GM21529 (cell line): ENCODE results near the gene TRIL.

Source experiments
- ATAC-seq: cut with Tn5 transposase; IDR thresholded peaks from one replicate; pipeline ENCODE4 v1.9.1; 2021; ENCODE audit not compliant: unreplicated experiment

The TRIL gene, protein sequence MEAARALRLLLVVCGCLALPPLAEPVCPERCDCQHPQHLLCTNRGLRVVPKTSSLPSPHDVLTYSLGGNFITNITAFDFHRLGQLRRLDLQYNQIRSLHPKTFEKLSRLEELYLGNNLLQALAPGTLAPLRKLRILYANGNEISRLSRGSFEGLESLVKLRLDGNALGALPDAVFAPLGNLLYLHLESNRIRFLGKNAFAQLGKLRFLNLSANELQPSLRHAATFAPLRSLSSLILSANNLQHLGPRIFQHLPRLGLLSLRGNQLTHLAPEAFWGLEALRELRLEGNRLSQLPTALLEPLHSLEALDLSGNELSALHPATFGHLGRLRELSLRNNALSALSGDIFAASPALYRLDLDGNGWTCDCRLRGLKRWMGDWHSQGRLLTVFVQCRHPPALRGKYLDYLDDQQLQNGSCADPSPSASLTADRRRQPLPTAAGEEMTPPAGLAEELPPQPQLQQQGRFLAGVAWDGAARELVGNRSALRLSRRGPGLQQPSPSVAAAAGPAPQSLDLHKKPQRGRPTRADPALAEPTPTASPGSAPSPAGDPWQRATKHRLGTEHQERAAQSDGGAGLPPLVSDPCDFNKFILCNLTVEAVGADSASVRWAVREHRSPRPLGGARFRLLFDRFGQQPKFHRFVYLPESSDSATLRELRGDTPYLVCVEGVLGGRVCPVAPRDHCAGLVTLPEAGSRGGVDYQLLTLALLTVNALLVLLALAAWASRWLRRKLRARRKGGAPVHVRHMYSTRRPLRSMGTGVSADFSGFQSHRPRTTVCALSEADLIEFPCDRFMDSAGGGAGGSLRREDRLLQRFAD

DNA sequence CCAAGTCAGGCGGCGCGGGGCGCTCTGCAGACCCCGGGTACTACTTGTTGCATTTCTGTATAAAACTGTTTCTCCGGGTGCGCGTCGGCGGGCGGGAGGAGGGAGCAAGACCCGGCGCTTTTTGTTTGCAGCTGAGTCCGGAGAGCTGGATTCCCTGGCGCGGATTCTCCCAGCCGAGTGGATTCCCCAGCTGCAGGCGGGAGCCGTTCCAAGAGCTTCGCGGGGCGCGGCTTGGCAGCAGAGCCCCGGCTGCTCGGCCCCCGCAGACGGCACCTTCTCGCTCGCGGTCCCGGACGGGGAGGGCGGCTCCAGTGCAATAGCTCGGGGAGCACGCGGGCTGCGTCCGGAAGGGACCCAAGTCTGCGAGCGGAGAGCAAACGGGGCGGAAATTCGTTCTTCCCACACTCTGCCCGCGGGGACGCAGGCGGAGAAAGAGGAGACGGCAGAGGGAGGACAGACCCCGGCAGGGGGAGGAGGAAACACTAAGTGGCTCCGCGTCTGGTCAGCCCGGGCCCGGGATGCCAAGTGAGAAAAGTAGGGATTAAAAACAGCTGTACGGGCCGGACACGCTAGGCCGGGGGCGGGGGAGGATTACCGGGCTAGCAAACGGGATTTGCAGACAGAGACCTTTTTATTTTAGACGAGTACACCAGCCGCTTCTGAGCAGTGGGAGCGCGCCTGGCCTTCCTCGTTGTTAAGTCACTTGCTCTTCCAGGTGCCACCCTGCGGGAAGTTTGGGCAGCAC is at the start of gene TRIL:
TRIL (minus strand) TSS at position 96 of the 745 bp plus-strand sequence. CDS start 284 bp downstream, outside the sequence.
- no peak for ATAC-seq

DNA sequence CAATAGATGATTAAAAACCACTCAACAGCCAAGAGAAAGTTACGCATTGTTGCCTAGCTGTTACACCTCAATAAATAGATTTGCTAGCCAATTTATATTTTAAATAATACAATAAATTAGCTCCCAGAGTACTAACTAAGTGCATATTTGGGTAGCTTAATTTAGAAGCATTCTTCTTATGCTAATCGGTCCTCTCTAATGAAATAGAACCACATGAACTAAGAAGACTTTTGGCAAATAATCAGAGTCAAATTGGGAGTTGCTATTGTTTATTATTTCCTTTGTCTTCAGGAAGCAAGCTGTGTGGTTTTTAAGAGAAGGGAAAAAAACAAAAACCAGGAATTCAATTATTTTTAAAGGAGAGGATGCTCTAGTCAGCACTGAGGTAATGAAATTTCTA is 49.0 kb upstream of the TRIL start:
- no peak for ATAC-seq

DNA sequence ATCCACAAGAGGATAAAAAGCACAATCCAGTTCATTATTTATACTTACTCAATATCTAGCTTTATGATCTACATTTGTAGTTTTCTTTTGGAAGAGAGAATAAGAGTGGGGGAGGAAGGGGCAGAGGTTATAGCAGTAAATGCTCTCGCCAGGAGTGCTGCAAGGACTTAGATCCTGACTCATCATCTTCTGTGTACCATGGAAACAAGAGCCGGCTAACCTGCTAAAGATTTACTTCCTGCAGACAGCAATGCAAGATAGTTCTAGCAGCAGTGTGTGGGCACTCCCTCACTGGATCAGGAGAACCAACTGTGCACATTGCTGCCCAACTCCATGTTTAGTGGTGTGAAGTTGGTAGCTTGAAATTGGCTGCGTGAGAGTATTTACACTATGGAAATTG is 47.7 kb upstream of the TRIL start:
- ATAC-seq: no peak

DNA sequence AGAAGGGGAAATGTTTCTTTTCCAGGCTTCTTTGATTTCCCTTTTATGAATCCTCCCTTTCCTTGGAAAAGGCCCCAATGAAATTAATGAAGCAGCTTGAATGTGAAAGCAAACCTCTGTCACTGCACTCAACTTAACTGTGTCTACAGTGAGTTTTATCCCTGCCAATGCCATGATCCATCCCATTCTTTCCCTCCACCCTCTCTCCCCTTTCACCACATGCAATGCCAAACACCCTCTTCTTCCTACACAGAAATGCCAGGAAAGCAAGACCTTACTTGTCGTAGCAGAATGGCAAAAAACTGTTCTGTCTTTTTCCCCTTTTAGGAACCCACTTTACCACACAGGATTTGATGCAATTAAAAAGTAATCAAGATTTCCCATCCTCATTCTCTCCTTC is 47.3 kb upstream of the TRIL start:
- no peak for ATAC-seq

DNA sequence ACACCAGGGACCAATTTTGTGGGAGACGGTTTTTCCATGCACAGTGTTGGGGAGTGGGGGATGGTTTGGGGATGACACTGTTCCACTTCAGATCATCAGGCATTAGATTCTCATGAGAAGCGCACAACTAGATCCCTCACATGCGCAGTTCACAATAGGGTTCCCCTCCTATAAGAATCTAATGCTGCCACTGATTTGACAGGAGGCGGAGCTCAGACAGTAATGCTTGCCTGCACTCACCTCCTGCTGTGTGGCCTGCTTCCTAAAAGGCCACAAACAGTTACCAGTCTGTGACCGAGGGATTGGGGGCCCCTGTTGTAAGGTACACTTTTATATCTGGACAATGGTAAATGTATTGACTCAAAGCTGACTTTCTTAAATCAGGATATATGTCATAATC is 45.6 kb upstream of the TRIL start:
- no peak for ATAC-seq

DNA sequence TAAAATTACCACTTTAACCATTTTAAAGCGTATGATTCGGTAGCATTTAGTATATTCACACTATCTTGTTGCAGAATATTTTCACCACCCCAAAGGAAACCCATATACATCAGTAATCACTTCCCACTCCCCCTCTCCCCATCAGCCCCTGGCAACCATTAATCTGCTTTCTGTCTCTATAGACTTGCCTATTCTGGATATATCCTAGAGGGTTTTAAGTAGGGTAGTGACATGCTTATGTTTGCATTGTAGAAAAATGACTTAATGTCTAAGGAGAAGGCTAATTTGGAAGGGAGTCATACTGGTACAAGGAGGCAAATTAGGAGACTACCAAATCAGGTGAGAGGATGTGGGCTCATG is 42.6 kb upstream of the TRIL start:
- no peak for ATAC-seq

DNA sequence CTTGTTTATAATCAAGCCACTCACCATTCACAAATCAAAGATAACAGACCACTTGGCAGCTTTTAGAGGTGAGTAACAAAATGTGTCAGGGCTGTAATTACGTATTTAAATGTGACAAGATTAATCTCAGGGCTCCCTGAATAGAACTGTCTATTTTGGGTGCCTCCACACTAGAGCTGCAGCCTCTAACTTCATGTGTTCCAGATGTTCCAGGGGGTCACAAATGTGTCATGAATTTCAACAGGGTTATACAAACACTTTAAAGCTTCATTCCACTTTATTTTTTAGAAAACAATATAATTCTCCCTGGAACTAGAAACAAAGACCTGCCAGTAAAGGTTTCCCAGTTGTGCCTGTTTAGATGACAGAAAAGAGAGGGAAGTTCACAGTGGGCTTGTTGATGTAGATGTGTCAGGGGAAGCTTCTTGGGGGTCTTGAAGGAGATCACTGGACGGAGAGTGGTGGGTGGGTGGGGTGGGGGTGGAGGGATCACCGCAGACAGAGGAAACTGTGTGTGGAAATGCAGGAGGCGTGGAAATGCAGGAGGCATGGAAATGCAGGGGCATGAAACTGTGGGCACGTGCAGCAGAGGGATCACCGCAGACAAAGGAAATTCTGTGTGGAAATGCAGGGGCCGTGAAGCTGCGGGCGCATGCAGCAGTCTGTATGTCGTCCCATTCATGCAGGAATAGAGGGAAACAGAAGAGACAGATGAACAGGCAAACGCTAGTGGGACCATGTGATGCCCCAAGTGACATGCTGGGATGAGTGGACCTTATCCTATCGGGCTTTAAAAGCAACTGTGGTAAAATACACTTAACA is 42.0 kb upstream of the TRIL start:
- ATAC-seq: no peak

DNA sequence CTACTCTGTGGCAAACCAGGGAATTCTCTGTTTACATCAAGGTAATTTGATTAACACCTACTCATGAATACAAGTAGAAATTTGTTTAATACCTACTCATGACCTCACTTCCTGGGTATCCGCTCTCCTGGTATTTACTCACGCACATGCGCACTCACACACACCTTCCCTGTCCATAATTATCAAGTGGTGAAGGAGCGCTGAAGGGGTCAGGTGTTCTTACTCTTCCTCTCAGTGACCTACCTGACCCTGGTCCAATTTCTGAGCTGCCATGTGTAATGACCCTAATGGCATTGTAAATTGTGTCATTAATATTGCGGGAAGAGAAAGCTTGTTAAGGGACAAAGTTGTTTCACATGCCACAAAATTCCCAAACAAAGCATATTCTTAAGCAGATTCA is 41.3 kb upstream of the TRIL start:
- ATAC-seq: no peak

DNA sequence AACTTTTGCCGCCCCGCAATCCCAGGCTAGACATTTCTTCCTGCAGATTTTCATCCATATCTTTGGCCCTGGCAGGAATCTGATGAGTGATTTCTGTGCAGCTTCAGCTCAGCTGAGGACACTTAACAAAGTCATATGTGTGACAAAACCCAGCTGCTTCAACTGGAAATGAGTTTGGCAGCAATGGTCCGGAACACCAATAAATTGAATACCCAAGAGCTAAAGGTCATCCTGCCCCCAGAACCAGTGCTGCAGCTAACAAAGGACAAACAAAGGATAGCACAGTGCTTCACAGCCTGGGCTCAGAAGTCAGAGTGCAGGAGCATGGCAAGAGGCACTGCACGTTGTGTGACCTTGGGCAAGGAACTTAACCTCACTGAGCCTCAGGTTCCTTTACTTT is 40.0 kb upstream of the TRIL start:
- ATAC-seq: no peak

DNA sequence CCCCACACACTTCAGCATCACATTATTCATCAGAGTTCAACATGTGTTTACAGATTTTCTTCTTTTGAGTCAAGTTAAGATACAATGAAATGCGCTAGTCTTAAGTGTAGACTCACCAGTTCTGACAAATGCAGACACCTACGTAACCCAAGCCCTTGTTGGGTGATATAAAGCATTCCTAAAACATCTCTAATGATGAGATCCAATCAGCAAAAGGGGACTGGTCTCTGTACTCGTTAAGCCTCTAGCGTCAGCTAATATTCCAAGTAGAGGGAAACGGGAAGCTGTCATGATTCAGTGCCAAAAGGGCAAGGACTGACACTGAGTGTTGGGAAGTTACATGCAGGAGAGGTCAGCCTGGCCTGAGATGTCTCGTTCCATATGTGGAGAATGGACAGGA is 38.7 kb upstream of the TRIL start:
- no peak for ATAC-seq

DNA sequence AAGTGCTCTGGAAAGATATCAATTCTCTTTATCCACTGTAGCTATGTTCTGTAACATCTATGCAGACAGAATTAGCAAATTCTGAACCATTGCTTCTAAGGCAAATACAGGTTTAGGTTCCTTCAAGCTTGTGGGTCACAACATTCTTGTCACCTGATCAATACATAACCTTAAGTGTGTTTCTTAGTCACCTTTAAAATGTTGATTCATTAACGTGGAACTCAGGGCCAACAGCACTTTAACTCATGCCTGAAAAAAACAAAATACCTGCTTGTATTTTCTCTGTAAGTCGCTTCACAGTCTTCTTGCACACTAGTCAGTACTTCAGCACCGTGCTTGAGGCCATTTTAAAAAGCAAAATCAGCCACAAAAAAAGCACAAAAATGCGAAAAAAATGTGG is 35.2 kb upstream of the TRIL start:
- no peak for ATAC-seq

DNA sequence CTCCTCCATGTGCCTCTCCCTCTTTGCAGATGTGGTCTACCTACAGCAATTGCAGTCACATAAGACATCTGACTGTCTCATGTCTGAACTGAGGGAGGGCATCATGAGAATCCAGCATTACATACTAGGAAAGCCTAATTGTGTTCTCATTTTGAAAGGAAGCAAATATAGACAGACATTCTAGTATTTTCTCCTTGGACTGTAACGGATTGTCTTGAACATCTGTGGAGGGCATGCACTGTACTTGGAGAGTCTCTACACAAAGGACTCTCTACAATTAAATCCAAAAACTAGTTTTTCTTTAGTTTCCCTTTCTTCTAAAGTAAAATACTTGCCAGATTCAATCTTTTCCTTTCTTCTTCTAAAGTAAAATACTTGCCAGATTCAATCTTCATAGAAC is 34.7 kb upstream of the TRIL start:
- no peak for ATAC-seq

DNA sequence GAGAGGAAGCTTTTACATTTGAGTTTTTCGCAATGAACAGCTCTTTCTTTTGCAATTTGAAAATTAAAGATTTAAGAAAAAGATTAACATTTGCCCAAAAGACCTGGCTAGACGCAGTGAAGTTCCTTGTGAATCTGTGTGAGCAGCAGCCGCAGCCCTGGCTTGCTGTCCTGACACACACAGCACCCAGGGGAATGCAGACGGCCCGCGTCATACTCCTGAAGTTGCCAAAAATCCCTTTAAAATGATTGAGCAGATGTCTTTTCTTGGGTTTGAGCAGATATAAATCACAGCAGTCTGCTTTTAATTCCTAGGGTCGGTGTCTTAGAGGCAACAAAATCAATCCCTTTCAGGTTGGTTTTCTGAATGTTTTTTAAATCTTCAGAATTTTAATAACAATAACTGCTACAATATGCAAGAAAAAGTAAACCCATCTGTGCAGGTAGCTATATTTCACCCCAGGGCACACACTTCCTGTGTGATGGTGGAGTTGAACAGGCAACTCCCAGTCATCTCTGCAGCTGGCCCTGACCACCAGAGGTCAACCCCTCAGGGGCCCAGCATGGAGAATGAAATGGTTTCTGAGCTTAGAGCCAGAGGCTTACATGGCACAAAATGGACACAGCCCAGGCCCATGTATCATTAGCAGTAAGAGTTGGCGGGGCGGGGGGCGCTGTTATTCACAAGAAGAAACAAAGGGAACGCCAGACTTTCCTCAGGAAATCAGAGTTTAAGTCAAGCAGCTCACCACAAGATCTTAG is 32.2 kb upstream of the TRIL start:
- no peak for ATAC-seq

DNA sequence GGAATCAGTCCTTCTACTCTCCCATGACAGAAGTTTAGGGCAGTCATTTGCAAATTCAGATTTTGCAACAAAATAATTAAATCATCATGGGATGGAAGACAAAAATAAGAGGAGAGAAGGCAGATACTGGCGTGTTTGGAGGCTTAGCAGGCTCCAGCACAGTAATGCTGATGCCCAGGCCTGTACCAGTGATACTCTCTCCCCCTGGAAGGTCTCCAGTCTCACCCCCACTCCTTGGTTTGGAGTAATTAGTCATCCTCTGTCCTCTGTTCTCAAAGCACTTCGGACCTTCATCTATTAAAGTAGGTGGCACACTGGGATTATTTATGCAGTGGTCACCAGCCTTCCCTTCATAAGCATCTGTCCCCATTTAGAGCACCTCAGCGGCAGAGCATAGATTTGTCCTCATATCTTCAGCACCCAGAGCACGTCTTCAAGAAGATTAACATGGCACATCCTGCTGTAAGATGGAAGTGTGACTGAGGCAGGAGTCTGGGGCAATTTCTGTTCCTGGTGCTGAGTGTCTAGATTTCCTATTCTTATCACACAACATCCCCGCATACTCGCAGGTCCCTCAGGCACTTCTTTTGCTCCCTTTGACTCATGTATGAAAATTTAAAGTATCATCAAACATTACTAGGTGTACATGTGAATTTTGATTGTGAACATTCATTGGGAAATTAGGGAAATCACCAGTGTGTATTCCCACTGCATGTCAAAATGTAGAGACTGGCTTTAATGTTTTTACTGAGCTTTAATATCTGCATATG is 31.3 kb upstream of the TRIL start:
- ATAC-seq: no peak

DNA sequence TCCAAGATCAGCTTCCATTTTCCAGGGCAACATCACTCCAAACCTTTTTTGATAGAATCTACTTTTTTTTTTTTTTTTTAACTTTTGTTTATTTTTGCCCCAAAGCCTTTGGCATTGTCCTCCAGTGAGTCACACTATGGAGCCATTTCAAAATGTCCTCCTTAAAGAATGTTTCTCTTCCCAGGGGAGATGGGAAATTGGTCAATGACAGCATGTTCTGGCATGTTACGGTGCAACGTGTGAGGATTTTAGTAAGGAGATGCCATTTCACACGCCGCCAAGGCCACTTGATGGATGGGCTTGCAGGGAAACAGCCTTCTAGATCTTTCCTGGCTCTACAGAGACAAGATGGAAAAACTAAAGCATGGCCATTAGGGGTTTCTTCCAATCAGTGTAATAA is 30.7 kb upstream of the TRIL start:
- ATAC-seq: no peak

DNA sequence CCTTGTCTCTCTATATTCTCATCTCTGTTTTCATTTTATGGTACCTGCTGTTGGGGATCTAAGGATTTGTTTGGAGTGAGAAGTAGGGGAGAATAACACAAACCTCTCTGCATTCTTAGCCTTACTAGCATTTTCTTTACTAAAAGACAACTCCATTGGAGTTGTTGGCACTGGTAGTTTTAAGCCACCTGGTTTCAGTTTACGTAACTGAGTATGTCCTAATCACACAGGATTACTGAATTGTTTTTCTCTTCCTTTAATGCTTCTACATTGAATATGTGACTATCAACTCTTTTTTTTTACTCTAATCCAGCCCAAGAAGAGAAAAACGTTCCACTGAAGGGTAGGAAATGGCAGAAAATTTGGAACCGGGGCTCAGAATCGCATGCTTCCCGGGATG is 30.0 kb upstream of the TRIL start:
- ATAC-seq: no peak

DNA sequence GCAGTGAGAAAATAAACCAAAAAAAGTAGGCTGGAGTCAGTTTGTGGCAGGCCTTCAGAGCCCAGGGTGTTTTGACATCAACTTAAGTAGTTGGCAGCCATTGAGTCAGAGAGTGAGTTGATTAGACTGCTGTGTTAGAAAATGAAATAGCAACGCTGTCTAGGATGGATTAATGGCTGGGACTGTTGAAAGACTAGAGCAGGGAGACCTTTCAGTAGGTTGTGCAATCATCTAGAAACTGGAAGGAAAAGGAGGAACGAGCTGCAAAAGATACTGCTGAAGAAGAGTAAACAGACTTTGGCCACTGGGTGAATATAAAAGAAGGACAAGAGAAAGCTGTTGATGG is 28.6 kb upstream of the TRIL start:
- no peak for ATAC-seq

DNA sequence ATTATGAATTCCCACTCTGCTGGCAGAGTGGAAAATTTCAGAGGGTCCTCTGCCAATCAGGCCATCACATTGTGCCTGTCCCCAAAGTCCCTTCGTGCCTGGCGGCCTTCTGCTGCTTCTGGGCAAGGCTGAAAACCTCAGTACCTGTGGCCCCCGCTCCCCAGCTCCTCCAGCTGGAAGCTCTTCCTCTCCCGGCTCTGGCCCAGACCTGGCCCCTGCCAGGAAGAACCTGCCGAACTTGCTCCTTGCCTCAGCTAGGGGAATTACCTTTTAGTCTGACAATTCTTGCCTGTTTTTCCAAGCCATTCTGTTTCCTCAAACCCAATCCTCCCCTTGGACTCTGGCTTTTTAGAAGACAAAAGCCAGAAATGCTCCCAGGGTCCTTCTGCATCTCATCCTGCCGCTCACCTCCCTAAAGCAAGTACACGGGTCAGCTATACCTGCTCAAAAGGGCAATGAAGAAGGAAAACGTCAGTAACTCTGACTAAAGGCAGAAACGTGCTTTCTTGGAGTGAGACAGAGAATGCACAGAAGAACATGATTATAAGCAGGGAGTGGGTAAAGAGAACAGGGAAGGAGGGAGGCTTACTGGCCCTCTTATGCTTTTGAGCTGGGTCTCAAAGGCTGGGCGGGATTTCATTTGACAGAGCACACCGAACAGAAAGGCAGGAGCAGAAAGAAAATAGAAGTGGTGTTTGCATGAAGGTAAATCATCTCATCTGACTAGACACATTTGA is 28.1 kb upstream of the TRIL start:
- no peak for ATAC-seq

DNA sequence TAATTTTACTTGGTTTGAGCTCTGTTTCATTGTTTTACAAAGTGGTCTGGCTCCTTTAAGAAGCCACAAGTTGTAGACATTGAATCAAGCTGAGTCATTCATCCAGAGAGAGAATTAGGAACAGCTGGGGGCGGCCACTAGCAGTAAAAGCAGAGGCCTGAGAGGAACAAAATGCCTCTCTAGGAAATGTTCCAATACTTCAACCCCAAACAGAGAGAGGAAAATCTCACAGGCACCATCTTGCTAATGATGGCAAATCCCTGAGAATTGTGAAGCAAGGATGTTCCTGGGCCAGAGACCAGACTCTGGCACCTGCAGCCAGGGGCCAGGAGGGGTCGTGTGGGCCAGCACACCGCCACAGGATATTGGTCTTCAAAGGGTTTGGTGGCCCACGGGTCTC is 26.5 kb upstream of the TRIL start:
- no peak for ATAC-seq
